Sigmoid colon (tissue), 3 donors: ENCODE results near the gene NKD2.

Experiments
- POLR2A ChIP-seq, 2 donors: fragments of 450-650 bp; IDR thresholded peaks; one replicate each; pipeline ENCODE4 v1.6.1; 2016; ENCODE audit warnings: antibody characterized with exemption in 2 of 2, mild to moderate bottlenecking in 2 of 2, moderate library complexity in 2 of 2
- TF ChIP-seq, protein P1 (sequence below), 4 experiments: fragments of 450-650 bp in 3 of 4; fragments of 200-600 bp in 1 of 4; IDR thresholded peaks; one replicate each; pipeline ENCODE4 v1.5.1; 2016 to 2019; ENCODE audit warnings: antibody characterized with exemption in 4 of 4, mild to moderate bottlenecking in 3 of 4, moderate library complexity in 2 of 4

DNA sequence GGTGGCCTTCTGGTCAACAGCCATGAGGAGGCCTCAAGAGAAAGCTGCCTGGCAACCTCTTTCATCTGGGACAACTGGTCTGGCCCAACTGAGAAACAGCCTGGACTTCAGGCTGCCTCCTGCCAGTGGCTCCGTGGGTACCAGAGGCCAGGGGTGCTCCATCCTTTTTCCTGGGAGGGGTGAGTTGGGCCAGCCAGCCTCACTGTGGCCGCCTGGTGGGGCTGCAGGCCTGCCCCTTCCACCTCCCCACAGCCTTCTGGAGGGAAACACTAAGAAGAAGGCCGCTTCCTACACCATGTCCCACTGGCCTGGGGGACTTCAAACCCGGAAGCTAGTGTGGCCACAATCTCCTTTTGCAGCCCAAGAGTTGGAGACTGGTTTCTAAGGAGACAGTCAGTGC is 13.8 kb upstream of the NKD2 start:
- TF ChIP-seq, protein P1, sequence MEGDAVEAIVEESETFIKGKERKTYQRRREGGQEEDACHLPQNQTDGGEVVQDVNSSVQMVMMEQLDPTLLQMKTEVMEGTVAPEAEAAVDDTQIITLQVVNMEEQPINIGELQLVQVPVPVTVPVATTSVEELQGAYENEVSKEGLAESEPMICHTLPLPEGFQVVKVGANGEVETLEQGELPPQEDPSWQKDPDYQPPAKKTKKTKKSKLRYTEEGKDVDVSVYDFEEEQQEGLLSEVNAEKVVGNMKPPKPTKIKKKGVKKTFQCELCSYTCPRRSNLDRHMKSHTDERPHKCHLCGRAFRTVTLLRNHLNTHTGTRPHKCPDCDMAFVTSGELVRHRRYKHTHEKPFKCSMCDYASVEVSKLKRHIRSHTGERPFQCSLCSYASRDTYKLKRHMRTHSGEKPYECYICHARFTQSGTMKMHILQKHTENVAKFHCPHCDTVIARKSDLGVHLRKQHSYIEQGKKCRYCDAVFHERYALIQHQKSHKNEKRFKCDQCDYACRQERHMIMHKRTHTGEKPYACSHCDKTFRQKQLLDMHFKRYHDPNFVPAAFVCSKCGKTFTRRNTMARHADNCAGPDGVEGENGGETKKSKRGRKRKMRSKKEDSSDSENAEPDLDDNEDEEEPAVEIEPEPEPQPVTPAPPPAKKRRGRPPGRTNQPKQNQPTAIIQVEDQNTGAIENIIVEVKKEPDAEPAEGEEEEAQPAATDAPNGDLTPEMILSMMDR (IDR thresholded peaks at IDR 0.05), result no peak
- no peak for TF ChIP-seq POLR2A (IDR thresholded peaks at IDR 0.05)
